NCI-H1436 treated with DMSO at 0.1 percent for 48 hours (cell line): ENCODE results near the gene MUC20.
A peak's percentile ranks its signal among the peaks of the same experiment; 100 is the strongest.
"Not testable (repeated sequence)": the region's sequence is repeated elsewhere in the genome, so short reads cannot be mapped to it uniquely, and the experiment has no call there.

Source experiments
- DNase-seq: peaks from one replicate; lab custom pipeline; 2025; lab: John Stamatoyannopoulos, UW

MUC20 gene

GRCh38 chr3:195729476-195730251 is 8.9 kb downstream of the MUC20 start:
- no peak for DNase-seq

GRCh38 chr3:195731356-195731905 is 10.7 kb downstream of the MUC20 start:
- DNase-seq = no peak

GRCh38 chr3:195732940-195733339 is 12.2 kb downstream of the MUC20 start:
- no peak for DNase-seq

GRCh38 chr3:195735036-195735695 is 14.4 kb downstream of the MUC20 start:
- DNase-seq = no peak

GRCh38 chr3:195736866-195737490 is 16.2 kb downstream of the MUC20 start:
- no peak for DNase-seq

GRCh38 chr3:195737782-195738181 is 17.0 kb downstream of the MUC20 start:
- DNase-seq = not testable (repeated sequence)

- DNase-seq = no peak
Measured at GRCh38 chr3:195738274-195739044, 17.7 kb downstream of the MUC20 start.

GRCh38 chr3:195739561-195740111 is 18.9 kb downstream of the MUC20 start:
- no peak for DNase-seq

GRCh38 chr3:195744437-195744836 is 23.7 kb downstream of the MUC20 start:
- DNase-seq = no peak

- DNase-seq = no peak
Measured at GRCh38 chr3:195746346-195746745, 25.6 kb downstream of the MUC20 start.

GRCh38 chr3:195746751-195747150 is 26.0 kb downstream of the MUC20 start:
- no peak for DNase-seq

- no peak for DNase-seq
Measured at GRCh38 chr3:195748661-195749060, 27.9 kb downstream of the MUC20 start.

GRCh38 chr3:195749101-195749500 is 28.3 kb downstream of the MUC20 start:
- not testable (repeated sequence) for DNase-seq

- no peak for DNase-seq
Measured at GRCh38 chr3:195750797-195751520, 30.2 kb downstream of the MUC20 start.

- peak; percentile 70 for DNase-seq
Measured at GRCh38 chr3:195751560-195751959, 30.8 kb downstream of the MUC20 start.

- no peak for DNase-seq
Measured at GRCh38 chr3:195752066-195752465, 31.3 kb downstream of the MUC20 start.

- DNase-seq = no peak
Measured at GRCh38 chr3:195752546-195753331, 32.0 kb downstream of the MUC20 start.

GRCh38 chr3:195753581-195753980 is 32.8 kb downstream of the MUC20 start:
- DNase-seq = no peak

- DNase-seq = no peak
Measured at GRCh38 chr3:195754141-195754540, 33.4 kb downstream of the MUC20 start.

- DNase-seq = no peak
Measured at GRCh38 chr3:195754906-195755305, 34.1 kb downstream of the MUC20 start.
